Measurements from ENCODE around the gene ABHD14A.

GRCh38 chr3:51966486-51966885 is 8.4 kb upstream of the ABHD14A start:
- TF ChIP-seq, protein P1, sequence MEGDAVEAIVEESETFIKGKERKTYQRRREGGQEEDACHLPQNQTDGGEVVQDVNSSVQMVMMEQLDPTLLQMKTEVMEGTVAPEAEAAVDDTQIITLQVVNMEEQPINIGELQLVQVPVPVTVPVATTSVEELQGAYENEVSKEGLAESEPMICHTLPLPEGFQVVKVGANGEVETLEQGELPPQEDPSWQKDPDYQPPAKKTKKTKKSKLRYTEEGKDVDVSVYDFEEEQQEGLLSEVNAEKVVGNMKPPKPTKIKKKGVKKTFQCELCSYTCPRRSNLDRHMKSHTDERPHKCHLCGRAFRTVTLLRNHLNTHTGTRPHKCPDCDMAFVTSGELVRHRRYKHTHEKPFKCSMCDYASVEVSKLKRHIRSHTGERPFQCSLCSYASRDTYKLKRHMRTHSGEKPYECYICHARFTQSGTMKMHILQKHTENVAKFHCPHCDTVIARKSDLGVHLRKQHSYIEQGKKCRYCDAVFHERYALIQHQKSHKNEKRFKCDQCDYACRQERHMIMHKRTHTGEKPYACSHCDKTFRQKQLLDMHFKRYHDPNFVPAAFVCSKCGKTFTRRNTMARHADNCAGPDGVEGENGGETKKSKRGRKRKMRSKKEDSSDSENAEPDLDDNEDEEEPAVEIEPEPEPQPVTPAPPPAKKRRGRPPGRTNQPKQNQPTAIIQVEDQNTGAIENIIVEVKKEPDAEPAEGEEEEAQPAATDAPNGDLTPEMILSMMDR (IDR thresholded peaks at IDR 0.05), result no peak
- TF ChIP-seq POLR2A (IDR thresholded peaks at IDR 0.05), result no peak

All from uterus (tissue), 2 donors.